NCI-H146 (cell line): ENCODE results near the gene PITPNM1.
A peak's percentile ranks its signal among the peaks of the same experiment; 100 is the strongest.
"Not testable (repeated sequence)": the region's sequence is repeated elsewhere in the genome, so short reads cannot be mapped to it uniquely, and the experiment has no call there.

Source experiments
- DNase-seq: peaks from one replicate; lab custom pipeline; 2025; lab: John Stamatoyannopoulos, UW

The PITPNM1 gene

GRCh38 chr11:67466367-67466766 lies 38.8 kb downstream of the PITPNM1 start:
- DNase-seq: no peak

- not testable (repeated sequence) for DNase-seq
Measured at GRCh38 chr11:67465530-67465929, 39.6 kb downstream of the PITPNM1 start.

- peak; percentile 58 for DNase-seq
Measured at GRCh38 chr11:67465189-67465510, 40.0 kb downstream of the PITPNM1 start.

GRCh38 chr11:67464411-67465188 lies 40.6 kb downstream of the PITPNM1 start:
- peak; percentile 97 for DNase-seq

- no peak for DNase-seq
Measured at GRCh38 chr11:67463680-67464410, 41.3 kb downstream of the PITPNM1 start.

- no peak for DNase-seq
Measured at GRCh38 chr11:67463186-67463585, 42.0 kb downstream of the PITPNM1 start.

GRCh38 chr11:67458266-67458665 lies 46.9 kb downstream of the PITPNM1 start:
- DNase-seq: no peak

GRCh38 chr11:67457453-67457852 lies 47.7 kb downstream of the PITPNM1 start:
- no peak for DNase-seq

- no peak for DNase-seq
Measured at GRCh38 chr11:67456068-67456705, 49.0 kb downstream of the PITPNM1 start.

GRCh38 chr11:67455054-67455453 lies 50.1 kb downstream of the PITPNM1 start, which contains the start of gene CABP4:
TSS of gene CABP4 (plus strand) at chr11:67455354. CDS start at chr11:67455424, 70 bp downstream.
- no peak for DNase-seq

- no peak for DNase-seq
Measured at GRCh38 chr11:67453816-67454732, 51.1 kb downstream of the PITPNM1 start.

- no peak for DNase-seq
Measured at GRCh38 chr11:67452141-67452952, 52.8 kb downstream of the PITPNM1 start, which contains the start of gene GPR152. TSS of gene GPR152 (minus strand) at chr11:67452729. CDS start at chr11:67452724, 5 bp downstream.

- DNase-seq: no peak
Measured at GRCh38 chr11:67451658-67451976, 53.5 kb downstream of the PITPNM1 start.

- no peak for DNase-seq
Measured at GRCh38 chr11:67450796-67451657, 54.1 kb downstream of the PITPNM1 start.

- peak; percentile 58 for DNase-seq
Measured at GRCh38 chr11:67449116-67449844, 55.9 kb downstream of the PITPNM1 start.

GRCh38 chr11:67448220-67448609 lies 56.9 kb downstream of the PITPNM1 start:
- no peak for DNase-seq

GRCh38 chr11:67445515-67445914 lies 59.6 kb downstream of the PITPNM1 start:
- no peak for DNase-seq

- DNase-seq: no peak
Measured at GRCh38 chr11:67442504-67443404, 62.4 kb downstream of the PITPNM1 start.
